Trophoblast cell (in vitro differentiated cells and primary cell): Measurements from ENCODE around the gene SAPCD2.

Source experiments
- DNase-seq, 2 donors: peaks; one replicate each; pipeline ENCODE4 v3.0.0-alpha.2; 2016
- H2AFZ ChIP-seq: 2 replicates; pipeline ENCODE4 v1.6.1; 2013; ENCODE audit warnings: low read length, moderate library complexity, mild to moderate bottlenecking; ENCODE audit not compliant: insufficient read depth, poor library complexity
- H2AK5ac ChIP-seq: 2 replicates; pipeline ENCODE4 v1.6.1; 2013; ENCODE audit warnings: mild to moderate bottlenecking, low read length
- H2BK120ac ChIP-seq: 2 replicates; pipeline ENCODE4 v1.6.1; 2013; ENCODE audit warnings: low read length, mild to moderate bottlenecking, moderate library complexity; ENCODE audit not compliant: insufficient read depth, poor library complexity
- H2BK12ac ChIP-seq: 2 replicates; pipeline ENCODE4 v1.6.1; 2013; ENCODE audit warnings: mild to moderate bottlenecking, low read length, moderate library complexity
- H2BK5ac ChIP-seq: 2 replicates; pipeline ENCODE4 v1.6.1; 2013; ENCODE audit warnings: low read length, low read depth, moderate library complexity, mild to moderate bottlenecking; ENCODE audit not compliant: poor library complexity
- H3K14ac ChIP-seq: 2 replicates; pipeline ENCODE4 v1.6.1; 2013; ENCODE audit warnings: mild to moderate bottlenecking, low read length
- H3K18ac ChIP-seq: 2 replicates; pipeline ENCODE4 v1.6.1; 2013; ENCODE audit warnings: mild to moderate bottlenecking, low read length
- H3K23ac ChIP-seq: 2 replicates; pipeline ENCODE4 v1.6.1; 2013; ENCODE audit warnings: low read length
- H3K27ac ChIP-seq: 2 replicates; pipeline ENCODE4 v1.5.1; 2013; ENCODE audit warnings: low read depth, mild to moderate bottlenecking, inconsistent platforms, low read length, moderate library complexity
- H3K27me3 ChIP-seq: 2 replicates; pipeline ENCODE4 v1.6.1; 2013; ENCODE audit warnings: inconsistent platforms, mild to moderate bottlenecking, low read length, moderate library complexity; ENCODE audit not compliant: insufficient read depth
- H3K36me3 ChIP-seq, 2 experiments: 1 replicate in 1 of 2; 2 replicates in 1 of 2; pipeline ENCODE4 v1.6.1; 2013; ENCODE audit warnings: low read length in 2 of 2, mild to moderate bottlenecking in 2 of 2, moderate library complexity in 1 of 2; ENCODE audit not compliant: insufficient read depth in 2 of 2, control insufficient read depth in 1 of 2
- H3K4ac ChIP-seq: 2 replicates; pipeline ENCODE4 v1.6.1; 2013; ENCODE audit warnings: low read depth, mild to moderate bottlenecking, low read length, moderate library complexity
- H3K4me1 ChIP-seq, 2 experiments: 1 replicate in 1 of 2; 2 replicates in 1 of 2; pipeline ENCODE4 v1.6.1; 2013; ENCODE audit warnings: low read length in 2 of 2, mild to moderate bottlenecking in 2 of 2, moderate library complexity in 1 of 2; ENCODE audit not compliant: insufficient read depth in 2 of 2, control insufficient read depth in 1 of 2
- H3K4me2 ChIP-seq: 2 replicates; pipeline ENCODE4 v1.6.1; 2013; ENCODE audit warnings: inconsistent platforms, mild to moderate bottlenecking, low read length, moderate library complexity
- H3K4me3 ChIP-seq: 2 replicates; pipeline ENCODE4 v1.5.1; 2013; ENCODE audit warnings: mild to moderate bottlenecking, low read depth, low read length, inconsistent platforms
- H3K79me1 ChIP-seq: one replicate; pipeline ENCODE4 v1.6.1; 2013; ENCODE audit warnings: low read length
- H3K79me2 ChIP-seq: 2 replicates; pipeline ENCODE4 v1.6.1; 2013; ENCODE audit warnings: low read length, mild to moderate bottlenecking; ENCODE audit not compliant: control insufficient read depth, insufficient read depth, poor library complexity
- H3K9ac ChIP-seq: 2 replicates; pipeline ENCODE4 v1.6.1; 2013; ENCODE audit warnings: mild to moderate bottlenecking, low read length
- H3K9me3 ChIP-seq: 2 replicates; pipeline ENCODE4 v1.6.1; 2013; ENCODE audit warnings: low read depth, mild to moderate bottlenecking, control low read depth, inconsistent platforms, low read length; ENCODE audit not compliant: insufficient read depth
- H4K12ac ChIP-seq: 2 replicates; pipeline ENCODE4 v1.6.1; 2013; ENCODE audit warnings: low read depth, mild to moderate bottlenecking, low read length, moderate library complexity
- H4K8ac ChIP-seq: 2 replicates; pipeline ENCODE4 v1.6.1; 2013; ENCODE audit warnings: low read depth, mild to moderate bottlenecking, low read length, moderate library complexity
- H4K91ac ChIP-seq: one replicate; pipeline ENCODE4 v1.6.1; 2013; ENCODE audit warnings: low read depth, mild to moderate bottlenecking, low read length, moderate library complexity
- WGBS: extraction: QIAGEN DNeasy Blood & Tissue Kit; methylation state at CpG from one replicate; pipeline ENCODE4 v1.1.7; 2013; ENCODE audit warnings: missing lambda C conversion rate; ENCODE audit not compliant: insufficient read length, insufficient coverage; ENCODE audit errors: extremely low coverage; 5-methylcytosine and 5-hydroxymethylcytosine counted together

The SAPCD2 gene

DNA sequence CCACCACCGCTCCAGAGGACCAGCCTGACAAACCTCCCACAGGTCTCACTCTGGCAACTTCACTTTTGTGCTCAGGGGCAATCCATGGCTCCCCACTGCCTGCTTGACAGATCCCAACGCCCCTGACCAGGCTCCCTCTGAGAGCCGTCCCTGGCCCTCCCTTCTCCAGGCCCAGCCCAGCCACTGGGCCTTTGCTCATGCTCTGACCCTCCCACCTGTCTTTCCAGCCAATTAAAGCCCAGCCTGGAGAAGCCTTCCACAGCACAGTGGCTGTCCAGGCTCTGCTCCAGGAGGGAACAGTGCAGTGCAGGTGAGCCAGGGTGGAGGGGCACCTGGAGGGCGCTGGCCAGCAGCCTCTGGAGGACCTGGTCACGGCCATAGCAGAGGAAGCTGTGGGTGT lies 19.8 kb downstream of the SAPCD2 start:
- Histone ChIP-seq H3K79me2 (no peaks in the 10 kb centered on the region), H3K36me3 (no peaks in the 10 kb centered on the region)
- no CpG with 5 or more reads among the region's 5 CpGs for WGBS

GRCh38 chr9:137049544-137050449 lies 20.6 kb downstream of the SAPCD2 start:
- Histone ChIP-seq H3K79me1 (no peaks in the 10 kb centered on the region), H2BK5ac (no peak overlapping the region), H4K12ac (no peak overlapping the region), H4K91ac (no peak overlapping the region), H2BK120ac (no peak overlapping the region), H3K4me2 (no peak overlapping the region), H3K4me3 (no peak overlapping the region), H3K23ac (no peak overlapping the region), H2AK5ac (no peak overlapping the region), H3K18ac (no peak overlapping the region), H3K27me3 (peaks cover 50% of the 10 kb centered on the region), H3K9ac (no peak overlapping the region), H3K36me3 (no peaks in the 10 kb centered on the region), H3K4me1 (peaks cover 19 to 21% of the 10 kb centered on the region in 2 experiments), H3K4ac (no peak overlapping the region), H2BK12ac (no peak overlapping the region), H3K27ac (no peak overlapping the region), H3K9me3 (peaks cover 4% of the 10 kb centered on the region), H3K14ac (no peak overlapping the region), H2AFZ (no peak overlapping the region), H3K79me2 (no peaks in the 10 kb centered on the region), H4K8ac (no peak overlapping the region)
- DNase-seq: peak; percentile 14 to 54
- WGBS: no CpG with 5 or more reads among the region's 38 CpGs

More for the DNA sequence above, 19.8 kb downstream of the SAPCD2 start:
- Histone ChIP-seq H3K9me3 (peaks cover 4% of the 10 kb centered on the region), H2AFZ (no peak overlapping the region), H3K4me2 (no peak overlapping the region), H4K12ac (no peak overlapping the region), H3K79me1 (no peaks in the 10 kb centered on the region), H3K23ac (no peak overlapping the region), H3K9ac (no peak overlapping the region), H2BK120ac (no peak overlapping the region), H3K14ac (no peak overlapping the region), H4K8ac (no peak overlapping the region), H3K27me3 (peaks cover 42% of the 10 kb centered on the region), H3K18ac (no peak overlapping the region), H2BK12ac (no peak overlapping the region), H2AK5ac (no peak overlapping the region), H2BK5ac (no peak overlapping the region), H4K91ac (no peak overlapping the region), H3K27ac (no peak overlapping the region), H3K4ac (no peak overlapping the region), H3K4me3 (no peak overlapping the region), H3K4me1 (peaks cover 16% of the 10 kb centered on the region in 2 experiments)
- DNase-seq: peak in 1 of 2 donors; percentile 25

- H2AFZ ChIP-seq: no peak overlapping the region
- peaks cover 46% of the 10 kb centered on the region for H3K27me3 ChIP-seq
- H4K12ac ChIP-seq: no peak overlapping the region
- no peak overlapping the region for H2BK120ac ChIP-seq
- DNase-seq: no peak
- H3K79me2 ChIP-seq: no peaks in the 10 kb centered on the region
- H3K4me3 ChIP-seq: no peak overlapping the region
- no peak overlapping the region for H3K9ac ChIP-seq
- H2AK5ac ChIP-seq: no peak overlapping the region
- no peaks in the 10 kb centered on the region for H3K36me3 ChIP-seq
- no peak overlapping the region for H3K14ac ChIP-seq
- H3K79me1 ChIP-seq: no peaks in the 10 kb centered on the region
- H3K4me1 ChIP-seq: peaks cover 14 to 18% of the 10 kb centered on the region in 2 experiments
- no peak overlapping the region for H2BK12ac ChIP-seq
- no peak overlapping the region for H4K91ac ChIP-seq
- H3K9me3 ChIP-seq: peaks cover 4% of the 10 kb centered on the region
- no peak overlapping the region for H3K27ac ChIP-seq
- no peak overlapping the region for H2BK5ac ChIP-seq
- no peak overlapping the region for H3K18ac ChIP-seq
- H4K8ac ChIP-seq: no peak overlapping the region
- no peak overlapping the region for H3K23ac ChIP-seq
- H3K4me2 ChIP-seq: no peak overlapping the region
- H3K4ac ChIP-seq: no peak overlapping the region
- WGBS: no CpG with 5 or more reads among the region's 72 CpGs
These were observed 21.5 kb downstream of the SAPCD2 start for GRCh38 chr9:137048655-137049543.

DNA sequence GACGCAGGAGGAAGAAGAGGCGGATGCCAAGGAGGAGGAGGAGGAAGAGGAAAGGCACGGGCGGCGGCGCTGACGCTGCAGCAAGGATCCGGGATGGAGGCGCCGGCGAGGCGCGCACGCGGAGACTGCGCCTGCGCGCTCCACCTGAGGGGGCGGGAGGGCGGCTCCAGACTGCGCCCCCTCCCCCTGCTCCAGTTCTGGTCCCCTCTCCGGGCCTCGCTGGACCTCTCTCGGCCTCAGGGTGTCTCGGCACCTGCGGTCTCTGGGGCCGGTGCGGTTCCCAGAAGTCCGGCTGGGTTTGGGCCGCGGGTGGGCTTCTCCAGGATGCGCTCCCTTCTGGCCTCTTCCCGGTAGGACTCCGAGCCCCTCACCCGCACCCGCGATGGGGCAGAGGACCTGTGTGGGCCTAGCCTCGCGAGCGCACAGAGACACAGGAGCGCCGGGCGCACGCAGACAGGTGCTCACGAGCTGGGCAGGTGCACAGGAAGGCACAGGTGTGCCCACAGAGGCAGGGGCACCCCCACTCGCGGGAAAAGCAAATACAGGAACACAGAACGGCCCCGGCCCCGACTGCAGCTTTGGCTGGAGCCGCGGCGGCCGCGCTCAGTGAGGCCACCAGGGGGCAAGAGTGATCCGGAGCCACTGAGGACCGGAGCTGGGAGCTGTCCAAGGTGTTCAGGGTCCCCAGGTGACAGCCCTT lies 24.1 kb downstream of the SAPCD2 start, which contains the start of gene NPDC1:
TSS of gene NPDC1 (minus strand) at position 90 of the 700 bp plus-strand sequence. CDS start 188 bp downstream, outside the sequence.
- H2BK12ac ChIP-seq: no peak within 1 kb of the TSS
- no peak within 1 kb of the TSS for H2AFZ ChIP-seq
- H4K12ac ChIP-seq: no peak within 1 kb of the TSS
- no peak within 1 kb of the TSS for H2AK5ac ChIP-seq
- H2BK120ac ChIP-seq: no peak within 1 kb of the TSS
- H3K18ac ChIP-seq: no peak within 1 kb of the TSS
- H2BK5ac ChIP-seq: no peak within 1 kb of the TSS
- H3K79me2 ChIP-seq: no peaks in the 10 kb centered on the region
- H3K9ac ChIP-seq: no peak within 1 kb of the TSS
- H3K27ac ChIP-seq: no peak within 1 kb of the TSS
- peaks cover 9 to 14% of the 10 kb centered on the region in 2 experiments for H3K4me1 ChIP-seq
- H3K14ac ChIP-seq: no peak within 1 kb of the TSS
- peak within 1 kb of the TSS; percentile 75 for H3K4me2 ChIP-seq
- H3K4me3 ChIP-seq: peak within 1 kb of the TSS; percentile 51
- H3K9me3 ChIP-seq: peaks cover 4% of the 10 kb centered on the region
- peaks cover 33% of the 10 kb centered on the region for H3K27me3 ChIP-seq
- DNase-seq: peak; percentile 60 to 85
- no peak within 1 kb of the TSS for H4K8ac ChIP-seq
- no peaks in the 10 kb centered on the region for H3K79me1 ChIP-seq
- H4K91ac ChIP-seq: no peak within 1 kb of the TSS
- WGBS: no CpG with 5 or more reads among the region's 57 CpGs
- H3K23ac ChIP-seq: no peak within 1 kb of the TSS
- no peaks in the 10 kb centered on the region for H3K36me3 ChIP-seq
- H3K4ac ChIP-seq: no peak within 1 kb of the TSS
